ENCODE results near the gene OR11H7.
"Not testable (repeated sequence)": the region's sequence is repeated elsewhere in the genome, so short reads cannot be mapped to it uniquely, and the experiment has no call there.

OR11H7 gene

DNA sequence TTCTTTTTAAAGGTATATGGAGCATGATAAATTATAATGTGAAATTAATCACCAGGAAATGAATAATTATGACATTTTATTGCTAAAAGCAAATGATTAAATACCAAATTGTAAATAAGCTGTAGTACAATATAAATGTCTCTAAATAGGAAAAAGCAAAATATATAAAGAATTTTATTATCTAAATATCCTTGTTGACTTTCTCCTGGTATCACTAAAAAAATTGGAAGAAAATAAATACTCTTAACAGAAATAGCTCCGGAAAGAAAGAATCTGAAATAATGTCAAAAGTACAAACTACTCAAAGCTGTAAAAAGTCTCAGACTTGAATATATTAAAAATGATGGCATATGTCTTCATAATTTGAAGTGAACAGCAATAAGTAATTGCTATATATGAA lies at the start of gene OR11H7:
Gene OR11H7, plus strand, starts transcription at position 301 of the 400 bp plus-strand sequence.
- DNase-seq (ENCODE audit: low spot score): no peak

DNA sequence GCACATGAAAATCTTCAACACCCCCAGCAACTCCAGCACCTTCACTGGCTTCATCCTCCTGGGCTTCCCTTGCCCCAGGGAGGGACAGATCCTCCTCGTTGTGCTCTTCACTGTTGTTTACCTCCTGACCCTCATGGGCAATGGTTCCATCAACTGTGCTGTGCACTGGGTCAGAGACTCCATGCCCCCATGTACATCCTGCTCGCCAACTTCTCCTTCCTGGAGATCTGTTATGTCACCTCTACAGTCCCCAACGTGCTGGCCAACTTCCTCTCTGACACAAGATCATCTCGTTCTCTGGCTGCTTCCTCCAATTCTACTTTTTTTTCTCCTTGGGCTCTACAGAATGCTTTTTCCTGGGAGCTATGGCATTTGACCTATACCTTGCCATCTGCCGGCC lies 49.6 kb upstream of the OR11H7 start:
- DNase-seq (ENCODE audit: low spot score): no peak

GRCh38 chr14:20179880-20180279 lies 48.9 kb upstream of the OR11H7 start:
- DNase-seq (ENCODE audit: low spot score): no peak

DNA sequence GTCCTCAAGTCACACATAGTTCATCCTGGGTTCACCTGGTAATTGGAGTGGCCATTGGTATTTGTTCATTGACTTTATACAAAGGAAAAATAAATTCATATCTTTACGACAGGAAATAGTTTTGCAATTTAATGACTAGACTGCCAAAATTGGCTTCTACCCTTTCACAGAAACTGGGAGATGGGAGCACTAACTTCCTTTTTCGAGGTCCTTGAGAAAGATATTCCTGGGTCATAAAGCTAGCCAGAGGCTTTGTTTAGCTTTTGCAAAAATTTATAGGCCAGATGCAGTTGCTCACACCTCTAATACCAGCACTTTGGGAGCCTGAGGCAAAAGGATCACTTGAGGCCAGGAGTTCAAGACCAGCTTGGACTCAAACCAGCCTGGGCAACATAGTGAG lies 48.3 kb upstream of the OR11H7 start:
- no peak for DNase-seq (ENCODE audit: low spot score)

- DNase-seq (ENCODE audit: low spot score): no peak
Measured at GRCh38 chr14:20184181-20184580, 44.6 kb upstream of the OR11H7 start.

DNA sequence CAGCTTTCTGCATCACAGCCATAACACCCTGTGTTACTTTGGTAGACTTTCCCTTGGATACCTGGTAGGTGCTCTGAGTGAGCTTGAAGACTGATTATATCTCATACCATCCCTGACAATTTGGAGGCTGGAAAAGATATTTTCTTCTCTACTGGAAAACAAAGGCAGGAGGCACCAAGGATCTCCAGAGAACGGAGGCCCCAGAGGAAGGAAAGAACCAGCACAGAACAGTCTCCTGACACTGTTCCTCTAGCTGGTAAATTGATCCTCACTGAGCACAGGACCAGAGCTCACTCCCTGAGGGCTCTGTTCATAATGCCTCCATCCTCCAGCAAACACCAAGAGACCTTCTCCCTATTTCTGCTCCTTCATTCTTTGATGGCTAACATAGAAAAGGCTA lies 38.2 kb upstream of the OR11H7 start, which contains the start of gene OR11G2:
Gene OR11G2, plus strand, starts transcription at position 301 of the 400 bp plus-strand sequence. CDS start 6,542 bp downstream, outside the sequence.
- DNase-seq (ENCODE audit: low spot score): no peak

GRCh38 chr14:20191396-20191795 lies 37.4 kb upstream of the OR11H7 start:
- DNase-seq (ENCODE audit: low spot score): no peak

DNA sequence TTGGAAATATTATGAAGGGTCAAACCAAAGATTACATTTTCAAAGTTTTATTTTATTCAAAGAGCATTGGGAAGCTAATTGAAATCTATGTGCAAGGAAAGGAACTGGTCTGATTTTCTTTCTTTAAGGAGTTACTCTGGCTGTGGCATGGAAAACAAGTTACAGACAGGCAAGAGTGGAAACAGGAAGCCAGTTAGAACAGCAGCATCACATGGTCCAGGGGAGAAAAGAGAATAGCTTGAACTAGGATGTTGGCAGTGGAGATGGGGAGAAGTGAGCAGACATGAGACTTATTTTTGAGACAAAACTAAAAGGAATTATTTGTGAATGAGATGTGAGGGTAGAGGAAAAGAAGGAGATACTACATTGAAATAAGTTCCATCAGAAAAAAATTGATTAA lies 34.7 kb upstream of the OR11H7 start:
- DNase-seq (ENCODE audit: low spot score): no peak

DNA sequence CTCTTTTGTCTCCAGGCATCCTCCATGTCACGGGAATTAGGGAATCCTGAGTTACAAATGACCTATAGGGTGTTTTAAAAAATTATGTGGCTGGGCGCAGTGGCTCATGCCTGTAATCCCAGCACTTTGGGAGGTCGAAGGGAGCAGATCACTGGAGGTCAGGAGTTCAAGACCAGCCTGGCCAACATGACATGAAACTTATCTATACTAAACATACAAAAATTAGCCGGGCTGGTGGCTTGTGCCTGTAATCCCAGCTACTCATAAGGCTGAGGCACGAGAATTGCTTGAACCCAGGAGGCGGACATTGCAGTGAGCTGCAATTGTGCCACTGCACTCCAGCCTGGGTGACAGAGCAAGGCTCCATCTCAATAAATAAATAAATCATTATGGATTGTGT lies 33.6 kb upstream of the OR11H7 start:
- not testable (repeated sequence) for DNase-seq (ENCODE audit: low spot score)

GRCh38 chr14:20195911-20196310 lies 32.9 kb upstream of the OR11H7 start:
- DNase-seq (ENCODE audit: low spot score): no peak

GRCh38 chr14:20197459-20197858 lies 31.3 kb upstream of the OR11H7 start:
- DNase-seq (ENCODE audit: low spot score): no peak

GRCh38 chr14:20198991-20199390 lies 29.8 kb upstream of the OR11H7 start:
- DNase-seq (ENCODE audit: low spot score): no peak

- no peak for DNase-seq (ENCODE audit: low spot score)
Measured at GRCh38 chr14:20204721-20205120, 24.1 kb upstream of the OR11H7 start.

GRCh38 chr14:20209595-20209994 lies 19.2 kb upstream of the OR11H7 start:
- DNase-seq (ENCODE audit: low spot score): no peak

GRCh38 chr14:20212406-20212805 lies 16.4 kb upstream of the OR11H7 start:
- not testable (repeated sequence) for DNase-seq (ENCODE audit: low spot score)

- no peak for DNase-seq (ENCODE audit: low spot score)
Measured at GRCh38 chr14:20215196-20215595, 13.6 kb upstream of the OR11H7 start.

- DNase-seq (ENCODE audit: low spot score): no peak
Measured at GRCh38 chr14:20219033-20219432, 9.7 kb upstream of the OR11H7 start.

DNA sequence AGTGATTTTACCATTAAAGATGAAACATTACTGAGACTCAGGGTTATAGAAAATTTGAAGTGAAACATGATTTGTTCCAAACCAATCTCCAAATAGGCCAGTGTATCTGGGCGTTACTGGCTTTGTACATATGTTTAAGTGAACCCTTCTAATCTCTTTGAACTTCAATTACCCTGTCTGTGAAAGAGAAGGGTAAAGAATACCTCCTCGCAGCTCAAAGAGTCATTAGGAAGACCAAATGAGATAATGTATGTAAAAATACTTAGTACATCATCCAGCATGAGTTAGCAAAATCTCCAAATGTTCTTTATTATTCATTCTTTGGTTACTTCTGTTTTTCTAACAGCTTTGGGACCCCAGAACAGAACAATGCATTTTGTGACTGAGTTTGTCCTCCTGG lies 5.4 kb upstream of the OR11H7 start, which contains the start of gene OR11H6:
Gene OR11H6, plus strand, starts transcription at position 301 of the 400 bp plus-strand sequence. Its CDS starts 0 bp downstream, at position 301.
- no peak for DNase-seq (ENCODE audit: low spot score)

- not testable (repeated sequence) for DNase-seq (ENCODE audit: low spot score)
Measured at GRCh38 chr14:20235415-20235814, 6.6 kb downstream of the OR11H7 start.

DNA sequence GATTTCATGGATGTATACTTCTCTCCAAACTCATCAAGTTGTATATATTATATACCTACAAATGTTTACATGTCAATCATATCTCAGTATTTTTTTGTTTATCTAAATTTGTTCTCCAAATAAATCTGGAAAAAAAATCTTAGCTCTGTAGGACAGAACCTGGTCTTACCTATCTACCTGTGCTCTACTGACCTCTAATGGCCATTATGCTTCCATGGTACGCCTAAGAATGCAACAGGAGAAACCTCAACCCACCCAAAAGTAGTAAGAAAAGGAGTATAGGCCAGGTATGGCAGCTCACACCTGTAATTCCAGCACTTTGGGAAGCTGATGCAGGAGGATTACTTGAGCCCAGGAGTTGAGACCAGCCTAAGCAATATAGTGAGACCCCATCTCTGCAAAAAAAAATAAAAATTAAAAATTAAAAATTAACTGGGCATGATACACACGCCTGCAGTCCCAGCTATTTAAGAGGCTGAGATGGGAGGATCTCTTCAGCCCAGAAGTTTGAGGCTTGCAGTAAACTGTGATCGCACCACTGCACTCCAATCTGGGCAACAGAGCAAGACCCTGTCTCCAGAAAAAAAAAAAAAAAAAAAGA lies 19.0 kb downstream of the OR11H7 start:
- no peak for DNase-seq (ENCODE audit: low spot score)

DNA sequence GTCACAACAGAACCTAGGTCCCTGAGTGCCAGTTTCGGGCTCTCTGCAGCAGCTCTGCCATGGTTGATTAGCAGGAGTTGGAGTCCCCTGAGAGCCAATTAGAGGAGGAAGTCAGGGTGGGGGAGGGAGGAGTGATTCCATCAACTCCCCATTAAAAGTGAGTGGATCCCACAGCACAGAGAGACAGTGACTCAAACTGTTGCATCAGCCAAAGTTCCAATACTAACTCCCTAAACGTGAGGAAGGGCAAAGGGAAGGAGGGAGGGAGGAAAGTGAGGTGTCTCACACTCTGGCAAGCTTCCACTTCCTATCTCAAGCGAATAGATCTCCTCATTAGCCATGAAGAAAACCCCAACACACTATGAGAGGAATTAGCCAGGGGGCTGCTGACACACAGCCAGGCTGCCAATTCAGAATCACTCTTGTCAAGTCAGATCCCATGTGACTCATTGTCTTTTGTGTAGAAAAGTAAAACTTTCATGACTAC lies 33.9 kb downstream of the OR11H7 start:
- DNase-seq (ENCODE audit: low spot score): no peak

DNA sequence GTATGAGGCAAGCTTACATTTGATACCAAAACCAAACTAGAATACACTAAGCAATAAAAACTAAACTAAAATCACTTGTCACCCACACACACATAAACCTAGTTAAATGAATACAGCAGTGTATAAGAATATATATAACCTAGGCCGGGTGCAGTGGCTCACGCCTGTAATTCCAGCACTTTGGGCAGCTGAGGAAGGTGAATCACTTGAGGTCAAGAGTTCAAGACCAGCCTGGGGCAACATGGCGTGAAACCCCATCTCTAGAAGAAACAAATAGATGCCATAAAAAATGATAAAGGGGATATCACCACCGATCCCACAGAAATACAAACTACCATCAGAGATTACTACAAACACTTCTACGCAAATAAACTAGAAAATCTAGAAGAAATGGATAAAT lies 35.6 kb downstream of the OR11H7 start:
- not testable (repeated sequence) for DNase-seq (ENCODE audit: low spot score)

DNA sequence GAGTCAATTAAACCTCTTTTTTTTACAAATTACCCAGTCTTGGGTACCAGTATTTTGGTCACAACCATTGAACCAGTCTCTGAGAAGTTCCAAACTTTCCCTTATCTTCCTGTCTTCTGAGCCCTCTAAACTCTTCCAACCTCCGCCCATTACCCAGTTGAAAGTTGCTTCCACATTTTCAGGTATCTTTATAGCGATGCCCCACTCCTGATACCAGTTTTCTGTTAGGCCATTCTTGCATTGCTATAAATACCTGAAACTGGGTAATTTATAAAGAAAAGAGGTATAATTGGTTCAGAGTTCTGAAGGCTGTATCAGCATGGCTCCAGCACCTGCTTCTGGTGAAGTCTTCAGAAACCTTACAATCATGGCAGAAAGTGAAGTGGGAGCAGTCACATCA lies 45.3 kb downstream of the OR11H7 start:
- DNase-seq (ENCODE audit: low spot score): no peak

GRCh38 chr14:20277409-20277808 lies 48.6 kb downstream of the OR11H7 start:
- DNase-seq (ENCODE audit: low spot score): no peak
